Umbilical cord (tissue), 2 donors: ENCODE data around the gene LRRC26. TPM values are rescaled to one million over a fixed set of nuclear protein-coding genes. Genes with fewer than 3 reads are reported as not detected.

ENCODE experiments used
- DNase-seq: peaks from one replicate; pipeline ENCODE4 v3.0.0-alpha.2; 2015; ENCODE audit warnings: low spot score
- total RNA-seq: library from RNA; depleted of rRNA; stranded (reverse); fragments of >200 nt; gene quantifications from one replicate; pipeline ENCODE4 v1.2.3, GENCODE V29; 2014; ENCODE audit warnings: low replicate concordance; ENCODE audit not compliant: insufficient read depth

The LRRC26 gene
- total RNA-seq, 1 donor from 2014 or later = not detected

GRCh38 chr9:137199411-137200121 is 29.7 kb upstream of the LRRC26 start:
- DNase-seq = peak; percentile 38

- DNase-seq = no peak
Observed at GRCh38 chr9:137198902-137199283, 29.0 kb upstream of the LRRC26 start.

- no peak for DNase-seq
Observed at GRCh38 chr9:137198051-137198901, 28.4 kb upstream of the LRRC26 start.

- DNase-seq = peak; percentile 19
Observed at GRCh38 chr9:137195525-137196220, 25.8 kb upstream of the LRRC26 start.

DNA sequence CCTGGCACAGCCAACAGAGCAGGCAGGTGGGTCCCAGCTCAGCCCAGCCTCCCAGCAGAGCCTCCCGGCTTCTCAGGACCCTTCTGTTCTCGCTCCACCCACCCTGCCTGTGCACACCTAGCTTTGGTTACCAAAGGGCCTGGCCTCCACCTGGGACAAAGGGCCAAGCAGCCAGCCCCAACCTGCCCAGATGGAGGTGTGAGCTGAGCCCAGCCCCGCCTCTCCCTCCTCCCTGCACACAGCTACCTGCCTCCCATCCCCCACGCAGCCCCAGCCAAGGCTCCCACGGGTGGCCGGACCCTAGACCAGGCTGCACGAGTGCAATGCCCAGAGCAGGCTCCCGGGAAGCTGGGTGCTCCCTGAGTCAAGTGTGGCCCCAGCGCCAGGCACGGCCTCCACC is 25.1 kb upstream of the LRRC26 start:
- no peak for DNase-seq

DNA sequence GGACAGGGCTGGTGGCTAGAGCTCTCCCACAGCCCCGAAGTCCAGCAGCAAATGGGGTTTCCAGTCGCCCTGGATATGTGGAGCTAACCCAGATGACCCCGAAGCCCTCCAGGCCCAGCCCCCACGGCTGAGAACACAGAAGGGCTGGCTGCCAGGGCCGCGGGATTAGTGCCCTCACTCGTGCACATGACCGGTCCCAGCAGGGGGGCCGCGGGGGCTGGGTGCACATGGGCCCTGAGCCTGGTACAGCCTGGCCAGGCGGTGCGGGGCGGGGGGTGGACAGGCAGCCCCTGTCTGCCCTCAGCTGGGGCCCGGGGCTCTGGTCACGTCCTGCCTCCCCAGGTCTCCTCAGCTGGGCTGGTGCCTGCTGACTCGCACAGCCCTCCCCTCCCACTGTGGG is 24.5 kb upstream of the LRRC26 start:
- no peak for DNase-seq

DNA sequence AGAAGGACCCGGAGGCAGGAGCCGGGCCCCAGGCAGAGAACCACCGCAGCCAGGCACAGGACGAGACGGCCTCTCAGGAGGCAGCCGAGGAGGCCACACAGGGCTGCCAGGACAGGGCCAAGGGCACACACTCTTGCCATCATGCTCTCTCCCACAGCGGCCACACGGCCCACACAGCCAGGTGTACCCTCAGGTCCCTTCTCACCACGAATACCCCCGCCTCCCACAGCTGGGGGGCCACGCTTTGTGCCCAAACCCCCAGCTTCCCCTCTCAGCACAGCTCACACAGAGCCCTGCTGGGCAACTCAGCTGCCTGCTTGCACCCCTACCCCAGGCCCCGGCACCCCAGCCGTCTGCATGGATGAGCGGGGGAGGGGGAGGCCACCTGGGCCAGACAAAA is 23.9 kb upstream of the LRRC26 start:
- DNase-seq = no peak

DNA sequence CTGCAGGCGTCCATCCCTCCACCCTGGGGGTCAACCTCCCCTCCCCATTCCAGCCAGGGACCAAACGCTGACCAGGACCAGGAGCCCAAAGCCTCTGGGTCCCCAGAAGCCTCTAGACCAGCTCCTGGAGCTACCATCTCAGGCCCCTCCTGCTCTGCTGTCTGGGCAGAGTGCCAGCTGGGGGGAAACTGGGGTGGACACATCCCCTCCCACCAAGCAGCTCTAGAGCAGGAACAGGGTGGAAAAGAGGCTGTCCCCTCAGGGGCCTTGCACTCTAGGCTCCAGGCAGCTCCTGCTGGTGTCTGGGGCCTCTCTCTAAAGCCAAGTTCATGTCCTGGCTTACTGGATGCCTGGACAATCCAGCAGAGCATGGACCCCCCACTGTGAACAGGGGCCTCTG is 23.0 kb upstream of the LRRC26 start:
- DNase-seq = no peak

- DNase-seq = no peak
Observed at GRCh38 chr9:137192448-137192780, 22.6 kb upstream of the LRRC26 start.

GRCh38 chr9:137191691-137192447 is 22.0 kb upstream of the LRRC26 start:
- DNase-seq = no peak

DNA sequence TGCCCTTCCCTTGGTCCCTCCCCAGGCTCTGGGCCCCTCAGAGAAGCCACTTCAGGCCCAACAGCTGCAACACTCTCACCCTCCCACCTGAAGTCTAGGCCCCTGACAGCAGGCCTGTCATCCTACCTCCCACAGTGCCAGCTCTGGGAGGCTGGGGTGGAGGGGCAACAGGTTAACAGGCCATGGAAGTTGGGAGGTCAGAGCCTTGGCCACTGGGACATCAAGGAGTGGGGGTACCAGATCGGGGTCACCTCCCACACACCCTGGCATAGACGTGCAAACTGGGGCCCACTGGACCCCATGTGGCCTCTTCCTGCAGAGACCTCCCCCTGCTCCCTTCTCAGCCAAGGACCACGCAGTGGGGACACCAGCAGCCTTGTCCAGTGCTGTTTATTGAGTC is 21.4 kb upstream of the LRRC26 start:
- DNase-seq = no peak

DNA sequence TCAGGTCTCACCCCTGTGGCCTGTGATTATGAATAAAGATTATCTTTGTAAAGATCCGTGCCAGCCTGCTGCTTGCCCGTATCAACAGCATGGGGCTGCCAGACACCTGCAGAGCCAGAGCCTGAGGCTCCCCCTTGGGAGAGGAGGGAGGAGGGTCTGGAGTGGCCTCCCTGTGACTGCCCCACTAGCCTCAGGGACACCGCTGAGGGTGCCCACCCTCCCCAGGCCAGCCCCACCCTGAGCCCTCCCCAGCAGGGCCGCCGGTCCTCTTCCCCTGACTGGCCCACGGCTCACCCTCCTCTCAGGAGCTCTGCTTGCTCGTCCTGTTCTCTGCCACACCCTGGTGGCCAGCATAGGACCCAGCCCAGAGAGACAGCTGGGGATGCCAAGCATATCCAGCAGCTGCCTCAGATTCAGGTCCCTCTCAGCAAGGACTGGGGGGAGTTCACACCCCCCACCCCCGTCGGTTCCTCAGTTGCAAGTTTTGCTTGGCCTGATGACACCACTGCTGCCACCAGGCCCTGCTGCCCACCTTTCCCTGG is 20.5 kb upstream of the LRRC26 start:
- DNase-seq = no peak

- DNase-seq = no peak
Observed at GRCh38 chr9:137189297-137190295, 19.7 kb upstream of the LRRC26 start.

- peak; percentile 96 for DNase-seq
Observed at GRCh38 chr9:137188490-137189296, 18.8 kb upstream of the LRRC26 start, which contains the start of the genes ANAPC2 and SSNA1. Gene ANAPC2 (minus strand): TSS chr9:137188560. CDS start chr9:137188532, 28 bp downstream. Gene SSNA1 (plus strand): TSS chr9:137188676. CDS start chr9:137188727, 51 bp downstream.

DNA sequence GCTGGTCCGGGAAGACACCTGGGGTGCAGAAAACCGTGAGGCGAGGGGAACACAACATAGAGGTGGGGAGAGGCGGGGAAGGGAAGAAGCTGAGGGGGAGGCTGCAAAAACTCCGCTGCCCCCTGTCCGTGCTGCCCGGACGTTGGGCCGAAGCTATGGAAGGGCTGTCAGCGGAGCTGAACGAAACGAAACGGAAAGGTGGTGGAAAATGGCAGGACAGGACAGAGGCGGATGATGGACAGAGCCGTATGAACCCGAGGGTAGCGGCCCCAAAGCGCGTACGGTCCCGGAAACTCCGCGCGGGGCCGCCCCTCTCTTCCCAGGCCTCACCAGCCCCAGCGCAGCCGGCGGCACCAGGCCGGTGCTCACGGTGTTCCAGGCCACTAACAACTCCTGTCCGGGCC is 18.2 kb upstream of the LRRC26 start:
- no peak for DNase-seq

DNA sequence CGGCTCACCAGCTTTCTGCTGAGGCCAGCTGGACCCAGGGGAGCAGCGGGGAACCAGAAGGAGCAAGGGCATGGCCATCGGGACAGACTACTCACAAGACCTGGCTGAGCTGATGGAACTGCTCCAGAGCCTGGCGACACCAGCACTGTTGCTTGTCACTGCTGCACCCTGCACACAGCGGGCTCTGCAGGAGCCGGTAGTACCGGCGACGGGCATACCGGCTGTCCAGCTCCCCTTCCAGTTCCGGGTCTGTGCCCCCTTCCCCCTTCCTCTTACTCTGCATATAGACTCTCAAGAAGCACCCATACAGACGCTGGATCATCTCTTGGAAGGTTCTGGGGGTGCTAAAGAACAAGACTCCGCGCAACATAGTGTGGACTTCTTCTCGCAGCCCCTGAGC is 17.5 kb upstream of the LRRC26 start:
- no peak for DNase-seq

- DNase-seq = no peak
Observed at GRCh38 chr9:137186385-137186784, 16.5 kb upstream of the LRRC26 start.

GRCh38 chr9:137185921-137186320 is 16.1 kb upstream of the LRRC26 start:
- DNase-seq = no peak
